HepG2 (cell line): ENCODE measurements around the gene ZNF318.

ENCODE experiments used
- GLMP ChIP-seq: sonication (generic); formaldehyde crosslinking; IDR thresholded peaks from 2 replicates; pipeline ENCODE4 v1.9.0; 2021; ENCODE audit warnings: missing genetic modification reagents, mild to moderate bottlenecking, borderline replicate concordance
- JUNB ChIP-seq: sonication (generic); formaldehyde crosslinking; IDR thresholded peaks from 2 replicates; pipeline ENCODE4 v1.8.0; 2022; ENCODE audit warnings: missing genetic modification reagents, mild to moderate bottlenecking, borderline replicate concordance
- RAD21 ChIP-seq: fragments of 450-650 bp; formaldehyde crosslinking; IDR thresholded peaks from 2 replicates; pipeline ENCODE4 v1.5.0; 2020; ENCODE audit warnings: mild to moderate bottlenecking

- no peak for TF ChIP-seq JUNB (CRISPR knock-in tag)
- peak; percentile 53; the same call in 1 of the 2 replicates for TF ChIP-seq RAD21 (CRISPR knock-in tag)
- no peak for TF ChIP-seq GLMP
These were observed at the start of gene ZNF318 for GRCh38 chr6:43369174-43370002.
